GM21619 (cell line): Measurements from ENCODE around the gene ELL.
"Not testable (repeated sequence)": the region's sequence is repeated elsewhere in the genome, so short reads cannot be mapped to it uniquely, and the experiment has no call there.

Experiments used
- ATAC-seq: cut with Tn5 transposase; IDR thresholded peaks from one replicate; pipeline ENCODE4 v1.9.1; 2021; ENCODE audit not compliant: unreplicated experiment

ELL gene

DNA sequence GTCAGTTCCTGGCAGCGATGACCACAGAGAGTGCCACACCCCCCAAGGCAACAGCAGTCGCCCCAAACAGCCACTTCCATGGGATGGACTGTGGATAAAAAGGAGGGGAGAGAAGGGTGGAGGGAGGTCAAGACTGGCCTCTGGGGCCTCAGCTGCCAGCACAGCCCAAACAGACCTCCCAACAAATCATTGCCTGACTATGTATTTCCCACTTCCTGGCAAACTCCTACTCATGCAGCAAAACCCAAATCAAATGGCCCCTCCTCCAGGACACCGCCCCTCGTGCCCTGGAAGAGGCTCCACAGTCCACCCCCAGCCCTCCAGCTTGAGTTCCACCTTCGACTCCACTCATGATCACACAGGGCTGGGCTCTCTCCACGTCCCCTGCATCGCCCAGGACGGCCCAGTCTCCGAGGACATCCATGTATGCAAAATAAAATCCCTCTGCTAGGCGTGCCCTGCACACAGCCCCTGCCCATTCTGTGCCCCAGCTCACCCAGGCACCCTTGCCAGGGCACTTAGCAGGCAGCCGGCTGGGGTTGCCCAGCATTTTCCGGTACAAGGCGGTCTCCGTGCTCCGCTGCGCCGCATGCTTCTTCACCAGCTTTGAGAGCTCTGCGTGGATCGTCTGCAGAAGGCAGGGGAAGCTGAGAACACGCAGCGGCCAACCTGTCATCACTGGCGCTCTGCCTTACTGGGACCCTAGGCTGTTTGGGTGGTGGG lies 10.5 kb upstream of the ELL start:
- ATAC-seq, result no peak

DNA sequence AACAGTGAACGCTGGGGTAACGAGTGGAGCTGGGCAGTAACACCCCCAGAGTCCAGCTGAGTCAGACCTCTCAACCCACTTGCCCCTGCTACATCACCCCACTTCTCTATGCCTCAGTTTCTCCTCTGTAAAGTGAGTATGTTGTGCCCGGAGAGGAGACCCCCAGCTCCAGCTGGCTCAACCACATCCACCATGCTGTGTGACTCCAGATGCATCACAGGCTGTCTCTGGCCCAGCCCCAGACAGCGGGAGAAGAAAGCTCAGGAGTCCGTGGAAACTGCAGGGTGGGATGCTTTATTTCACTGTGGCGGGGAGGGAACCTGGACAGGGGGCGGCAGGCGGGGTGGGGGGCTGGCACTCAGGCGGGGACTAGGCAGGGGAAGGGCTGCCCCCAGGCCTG lies 9.6 kb upstream of the ELL start:
- ATAC-seq, result no peak

DNA sequence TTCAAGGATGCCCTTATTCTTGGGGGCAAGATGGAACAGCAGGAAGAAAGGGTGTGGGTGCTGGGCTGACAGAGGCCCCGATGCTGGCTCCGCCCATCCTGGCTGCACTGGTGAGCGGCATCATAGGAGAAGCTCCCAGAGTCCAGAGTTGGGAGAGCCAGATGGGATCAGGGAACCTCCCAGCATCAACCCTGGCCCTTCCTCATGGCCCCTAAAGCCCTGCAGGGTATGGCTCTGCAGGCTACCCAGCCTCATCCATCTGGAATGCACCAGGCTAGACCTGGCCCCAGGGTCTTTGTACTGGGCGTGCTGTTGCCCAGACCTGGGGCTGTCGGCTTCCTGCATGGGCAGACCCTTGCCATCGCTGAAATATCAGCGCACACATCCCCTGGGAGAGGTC lies 7.9 kb upstream of the ELL start:
- no peak for ATAC-seq

DNA sequence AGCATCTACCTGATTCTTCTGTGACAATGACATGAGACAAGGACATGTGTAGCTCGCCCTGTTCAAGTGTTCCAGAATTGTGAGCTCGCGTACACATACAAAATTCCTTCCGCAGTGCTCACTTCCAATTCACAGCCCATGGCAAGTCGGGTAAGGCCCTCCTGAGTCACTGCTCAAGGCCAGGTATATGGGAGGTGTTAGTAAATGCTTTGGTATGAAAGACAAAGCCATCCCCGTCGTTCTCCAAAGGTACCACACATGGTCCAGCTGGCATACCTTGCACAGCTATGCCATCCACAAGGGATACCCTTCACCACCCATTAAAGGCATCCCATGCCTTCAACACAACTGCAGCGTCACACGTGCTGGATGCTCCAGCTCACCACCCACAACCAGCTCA lies 4.4 kb upstream of the ELL start:
- ATAC-seq, result no peak

GRCh38 chr19:18523841-18524240 lies 2.0 kb upstream of the ELL start:
- no peak for ATAC-seq

DNA sequence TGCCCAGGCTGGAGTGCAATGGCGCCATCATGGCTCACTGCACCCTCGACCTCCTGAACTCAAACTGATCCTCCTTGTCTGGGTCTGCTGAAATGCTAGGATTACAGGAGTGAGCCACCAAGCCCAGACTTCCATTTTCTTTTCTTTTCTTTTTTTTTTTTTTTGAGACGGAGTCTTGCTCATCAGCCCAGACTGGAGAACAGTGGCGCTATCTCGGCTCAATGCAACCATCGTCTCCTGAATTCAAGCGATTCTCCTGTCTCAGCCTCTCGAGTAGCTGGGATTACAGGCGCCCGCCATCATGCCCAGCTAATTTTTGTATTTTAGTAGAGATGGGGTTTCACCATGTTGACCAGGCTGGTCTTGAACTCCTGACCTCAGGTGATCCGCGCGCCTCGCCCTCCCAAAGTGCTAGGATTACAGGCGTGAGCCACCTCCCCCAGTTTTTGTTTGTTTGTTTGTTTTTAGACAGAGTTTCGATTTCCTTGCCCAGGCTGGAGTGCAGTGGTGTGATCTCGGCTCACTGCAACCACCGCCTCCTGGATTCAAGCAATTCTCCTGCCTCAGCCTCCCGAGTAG lies 1.1 kb upstream of the ELL start:
- ATAC-seq, result not testable (repeated sequence)

GRCh38 chr19:18522124-18522861 lies 423 bp upstream of the ELL start:
- peak; percentile 79 for ATAC-seq

GRCh38 chr19:18520848-18521691 lies 800 bp downstream of the ELL start:
- ATAC-seq, result no peak

GRCh38 chr19:18519962-18520847 lies 1.7 kb downstream of the ELL start:
- ATAC-seq, result no peak

DNA sequence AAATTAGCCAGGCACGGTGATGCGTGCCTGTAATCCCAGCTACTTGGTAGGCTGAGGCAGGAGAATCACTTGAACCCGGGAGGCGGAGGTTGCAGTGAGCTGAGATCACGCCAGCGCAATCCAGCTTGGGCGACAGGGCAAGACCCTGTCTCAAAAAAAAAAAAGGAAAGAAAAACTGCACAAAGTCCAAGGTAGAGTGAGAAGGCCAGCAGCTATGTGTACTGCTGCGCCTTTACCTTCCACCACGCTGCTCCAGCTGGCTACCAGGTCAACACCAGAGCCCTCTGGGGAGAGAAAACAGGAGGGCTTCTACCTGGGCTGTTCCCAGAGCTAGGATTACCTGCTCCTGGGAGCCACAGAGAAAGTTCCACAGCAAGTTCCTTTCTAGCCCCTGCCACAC lies 3.2 kb downstream of the ELL start:
- ATAC-seq, result no peak

GRCh38 chr19:18517606-18518005 lies 4.3 kb downstream of the ELL start:
- ATAC-seq, result no peak

- ATAC-seq, result no peak
These were observed 5.9 kb downstream of the ELL start for GRCh38 chr19:18515959-18516358.

- no peak for ATAC-seq
These were observed 6.8 kb downstream of the ELL start for GRCh38 chr19:18514800-18515682.

GRCh38 chr19:18513868-18514267 lies 8.0 kb downstream of the ELL start:
- no peak for ATAC-seq

DNA sequence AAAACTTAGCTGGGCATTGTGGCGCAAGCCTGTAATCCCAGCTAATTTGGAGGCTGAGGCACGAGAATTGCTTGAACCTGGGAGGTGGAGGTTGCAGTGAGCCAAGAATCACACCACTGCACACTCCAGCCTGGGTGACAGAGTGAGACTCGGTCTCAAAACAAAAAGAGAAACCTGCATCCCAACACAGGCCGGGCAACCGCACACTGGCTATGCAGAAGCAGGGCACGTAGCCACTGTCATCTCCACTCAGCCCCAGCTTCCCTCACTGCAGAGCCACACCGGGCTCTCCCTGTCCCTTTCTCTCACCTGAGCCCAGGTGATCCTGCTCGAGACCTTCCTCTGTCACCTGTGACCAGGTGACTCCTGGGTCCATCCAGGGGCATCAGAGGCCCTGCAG lies 11.7 kb downstream of the ELL start:
- ATAC-seq, result no peak

DNA sequence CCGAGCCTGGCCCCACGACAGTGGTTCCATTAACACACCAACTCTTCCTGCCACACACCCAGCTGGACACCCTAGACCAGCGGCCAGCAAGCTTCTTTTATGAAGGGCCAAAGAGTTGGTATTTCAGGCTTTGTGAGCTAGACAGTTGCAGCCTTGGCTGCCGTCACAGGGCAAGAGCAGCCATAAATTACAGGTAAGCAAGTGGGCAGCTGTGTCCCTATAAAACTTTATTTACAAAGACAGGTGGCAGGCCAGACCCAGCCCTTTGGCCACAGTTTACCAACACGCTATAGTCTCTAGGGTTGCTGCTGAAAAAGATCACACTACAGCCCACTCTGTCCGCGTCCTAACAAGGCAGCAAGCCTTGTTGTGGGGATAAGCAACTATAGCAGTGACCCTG lies 13.3 kb downstream of the ELL start:
- no peak for ATAC-seq

DNA sequence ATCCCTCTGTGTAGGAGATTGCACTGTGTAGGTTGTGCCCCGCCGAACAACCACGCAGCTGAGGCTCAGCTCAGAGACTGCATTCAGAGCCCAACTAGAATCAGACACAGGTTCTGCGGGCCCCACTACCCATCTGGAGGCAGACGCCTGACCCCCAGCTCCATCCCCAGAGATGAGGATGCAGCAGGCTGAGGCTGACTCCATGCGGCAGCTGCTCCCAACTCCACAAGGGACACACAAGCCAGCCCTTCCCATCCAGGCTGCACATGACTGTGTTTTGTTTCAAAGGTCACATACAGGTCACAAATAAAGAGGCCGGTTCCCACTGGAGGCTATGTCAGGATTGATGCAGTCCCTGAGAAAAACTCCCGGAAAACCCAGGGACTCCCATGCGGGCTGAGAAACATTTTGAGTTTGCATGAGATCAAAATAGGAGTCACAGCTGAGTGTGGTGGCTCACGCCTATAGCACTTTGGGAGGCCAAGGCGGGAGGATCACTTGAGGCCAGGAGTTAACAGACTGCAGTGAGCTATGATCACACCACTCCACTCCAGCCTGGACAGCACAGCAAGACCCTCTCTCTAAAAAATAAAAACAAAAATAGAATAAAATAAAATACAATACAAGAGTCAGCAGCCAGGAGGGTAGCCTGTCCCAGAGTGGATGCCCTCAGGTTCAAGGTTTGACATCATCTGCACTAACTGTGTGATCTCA lies 14.0 kb downstream of the ELL start:
- ATAC-seq, result no peak

DNA sequence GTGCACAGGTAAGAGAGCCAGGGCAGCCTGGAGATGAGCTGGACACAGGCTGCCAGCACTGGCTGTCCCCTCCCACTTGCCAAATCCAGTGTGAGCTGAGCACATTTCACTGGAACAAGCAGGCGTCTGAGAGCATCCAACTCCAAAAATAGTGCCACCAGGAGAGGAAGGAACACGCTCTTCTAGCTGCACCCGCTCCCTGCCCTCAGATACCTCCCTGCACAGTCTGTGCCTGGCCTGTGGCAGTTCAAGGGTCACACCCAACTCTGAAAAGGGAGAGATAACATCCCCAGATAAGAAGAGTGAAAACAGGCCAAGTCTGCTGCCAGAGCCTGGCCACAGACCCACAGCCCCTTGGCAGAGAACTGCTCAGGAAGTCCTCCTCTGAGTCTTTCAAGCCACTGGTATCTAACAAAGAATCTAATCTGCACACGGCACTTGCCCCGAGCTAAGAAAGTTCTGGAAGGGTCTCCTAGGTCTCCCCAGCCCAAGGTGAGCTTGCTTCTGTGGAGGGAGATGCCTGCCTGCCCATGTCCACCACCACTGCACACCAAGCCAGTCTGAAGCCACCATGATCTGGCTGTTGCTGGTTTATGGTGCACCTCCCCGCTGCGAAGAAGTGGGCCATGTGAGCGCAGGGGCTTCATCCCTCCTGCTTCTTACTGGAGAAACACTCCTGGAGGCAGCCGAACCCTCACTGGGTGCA lies 14.7 kb downstream of the ELL start:
- ATAC-seq, result no peak
